OCI-LY3 (cell line): ENCODE data around the gene RERE.

ENCODE experiments used
- CTCF ChIP-seq: fragments of 200-600, 300-600 bp; sonication (generic); IDR thresholded peaks from 2 replicates; pipeline ENCODE4 v1.5.1; 2014; ENCODE audit warnings: antibody characterized with exemption, low read length, low read depth
- EZH2phosphoT487 ChIP-seq: fragments of 200-600 bp; shearing (Covaris generic); IDR thresholded peaks from 2 replicates; pipeline ENCODE4 v1.6.1; 2018; ENCODE audit warnings: antibody characterized with exemption, mixed run types, low read depth

GRCh38 chr1:8335246-8335645, 482.2 kb downstream of the RERE start:
- TF ChIP-seq EZH2phosphoT487 (no peak), CTCF (no peak)
